Measurements from ENCODE around the gene ALAS2. TPM values are rescaled to one million over a fixed set of nuclear protein-coding genes. Genes with fewer than 3 reads are reported as not detected.
"Not testable (repeated sequence)": the region's sequence is repeated elsewhere in the genome, so short reads cannot be mapped to it uniquely, and the experiment has no call there.

ALAS2 gene
- total RNA-seq, 1 experiment from 2014 or later, result not detected

DNA sequence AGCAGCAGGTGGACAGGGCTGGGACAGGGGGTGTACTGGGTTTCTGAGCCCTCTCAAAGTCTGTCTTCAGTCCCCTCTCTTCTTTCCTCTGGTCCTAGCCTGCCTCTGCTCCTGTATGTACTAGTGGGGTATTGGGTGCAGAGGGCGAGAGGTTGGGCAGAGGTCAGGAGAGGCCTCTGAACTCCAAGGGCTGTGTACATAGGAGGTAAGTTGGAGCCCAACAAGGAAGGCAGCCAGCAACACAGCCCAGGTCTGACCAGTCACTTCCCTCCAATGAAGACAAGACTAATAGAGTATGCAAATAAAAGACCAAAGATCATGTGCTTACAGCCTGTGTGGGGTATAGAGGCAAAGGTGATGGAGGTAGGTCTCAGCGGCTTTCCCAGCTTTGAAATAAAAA lies 36.7 kb downstream of the ALAS2 start, which contains the start of gene PFKFB1:
PFKFB1 (minus strand) TSS at position 90 of the 400 bp plus-strand sequence. CDS start 181 bp downstream, outside the sequence.
- Mint-ChIP-seq H3K4me1 (ENCODE audit: low read depth, unreplicated experiment) (no peaks in the 10 kb centered on the region), H3K27me3 (ENCODE audit: insufficient read depth, unreplicated experiment) (no peaks in the 10 kb centered on the region), H3K36me3 (ENCODE audit: insufficient read depth, unreplicated experiment) (no peaks in the 10 kb centered on the region), H3K4me3 (ENCODE audit: unreplicated experiment) (no peak within 1 kb of the TSS), H3K9me3 (ENCODE audit: unreplicated experiment) (no peaks in the 10 kb centered on the region), H3K27ac (ENCODE audit: unreplicated experiment) (no peak within 1 kb of the TSS)
- TF ChIP-seq CTCF (IDR thresholded peaks at IDR 0.05; ENCODE audit: insufficient read depth in 1 of 2, low read depth in 1 of 2, low read length in 1 of 2, severe bottlenecking in 1 of 2, unreplicated experiment in 1 of 2), result no peak
- Histone ChIP-seq H3K9me3 (no peaks in the 10 kb centered on the region), H3K36me3 (ENCODE audit: control insufficient read depth, insufficient read depth, low read length) (no peaks in the 10 kb centered on the region), H3K4me3 (ENCODE audit: low read depth, low read length) (no peak within 1 kb of the TSS), H3K4me1 (no peaks in the 10 kb centered on the region), H3K27me3 (replicated peaks; ENCODE audit: control insufficient read depth, insufficient read depth, low read length) (no peaks in the 10 kb centered on the region)
- no peak for DNase-seq
- POLR2A ChIA-PET, result no interaction called here
- intact Hi-C loops (cut with micrococcal nuclease; ENCODE audit: unreplicated experiment), result loop anchor here (10.0 kb wide), 1 partner anchor 121 kb away; no protein-coding TSS in a partner anchor
- no TSS peak for BruUV-seq (replicated peaks)
- CTCF ChIA-PET, result no interaction called here

GRCh38 chrX:54992911-54993622 lies 37.7 kb downstream of the ALAS2 start:
- H3K36me3 ChIP-seq (ENCODE audit: control insufficient read depth, insufficient read depth, low read length), result no peaks in the 10 kb centered on the region
- no peak for TF ChIP-seq CTCF (IDR thresholded peaks at IDR 0.05; ENCODE audit: insufficient read depth in 1 of 2, low read depth in 1 of 2, low read length in 1 of 2, severe bottlenecking in 1 of 2, unreplicated experiment in 1 of 2)
- Mint-ChIP-seq H3K9me3 (ENCODE audit: unreplicated experiment) (no peaks in the 10 kb centered on the region), H3K27ac (ENCODE audit: unreplicated experiment) (no peak overlapping the region), H3K4me3 (ENCODE audit: unreplicated experiment) (no peak overlapping the region), H3K27me3 (ENCODE audit: insufficient read depth, unreplicated experiment) (no peaks in the 10 kb centered on the region), H3K36me3 (ENCODE audit: insufficient read depth, unreplicated experiment) (no peaks in the 10 kb centered on the region), H3K4me1 (ENCODE audit: low read depth, unreplicated experiment) (no peaks in the 10 kb centered on the region)
- no peaks in the 10 kb centered on the region for H3K4me1 ChIP-seq
- no peak overlapping the region for H3K4me3 ChIP-seq (ENCODE audit: low read depth, low read length)
- ChIA-PET POLR2A (no interaction called here), CTCF (no interaction called here)
- no peak for DNase-seq
- no peaks in the 10 kb centered on the region for H3K27me3 ChIP-seq (replicated peaks; ENCODE audit: control insufficient read depth, insufficient read depth, low read length)
- no TSS peak for BruUV-seq (replicated peaks)
- intact Hi-C loops (cut with micrococcal nuclease; ENCODE audit: unreplicated experiment), result loop anchor here (10.0 kb wide), 1 partner anchor 122 kb away; no protein-coding TSS in a partner anchor
- H3K9me3 ChIP-seq, result no peaks in the 10 kb centered on the region

- H3K27me3 Mint-ChIP-seq (ENCODE audit: insufficient read depth, unreplicated experiment), result no peaks in the 10 kb centered on the region
- no peak overlapping the region for H3K4me3 Mint-ChIP-seq (ENCODE audit: unreplicated experiment)
- no peak for TF ChIP-seq CTCF (IDR thresholded peaks at IDR 0.05; ENCODE audit: insufficient read depth in 1 of 2, low read depth in 1 of 2, low read length in 1 of 2, severe bottlenecking in 1 of 2, unreplicated experiment in 1 of 2)
- ChIA-PET POLR2A (no interaction called here), CTCF (no interaction called here)
- Histone ChIP-seq H3K27me3 (replicated peaks; ENCODE audit: control insufficient read depth, insufficient read depth, low read length) (no peaks in the 10 kb centered on the region), H3K36me3 (ENCODE audit: control insufficient read depth, insufficient read depth, low read length) (no peaks in the 10 kb centered on the region), H3K4me3 (ENCODE audit: low read depth, low read length) (no peak overlapping the region), H3K9me3 (no peaks in the 10 kb centered on the region), H3K4me1 (no peaks in the 10 kb centered on the region)
- no peaks in the 10 kb centered on the region for H3K9me3 Mint-ChIP-seq (ENCODE audit: unreplicated experiment)
- no peaks in the 10 kb centered on the region for H3K36me3 Mint-ChIP-seq (ENCODE audit: insufficient read depth, unreplicated experiment)
- BruUV-seq (replicated peaks), result no TSS peak
- intact Hi-C loops (cut with micrococcal nuclease; ENCODE audit: unreplicated experiment), result loop anchor here (10.0 kb wide), 1 partner anchor 123 kb away; no protein-coding TSS in a partner anchor
- no peaks in the 10 kb centered on the region for H3K4me1 Mint-ChIP-seq (ENCODE audit: low read depth, unreplicated experiment)
- no peak for DNase-seq
- H3K27ac Mint-ChIP-seq (ENCODE audit: unreplicated experiment), result no peak overlapping the region
Observed at GRCh38 chrX:54991706-54992105, 39.1 kb downstream of the ALAS2 start.

- H3K4me3 Mint-ChIP-seq (ENCODE audit: unreplicated experiment); H3K27me3 ChIP-seq (replicated peaks; ENCODE audit: control insufficient read depth, insufficient read depth, low read length); H3K36me3 ChIP-seq (ENCODE audit: control insufficient read depth, insufficient read depth, low read length); H3K36me3 Mint-ChIP-seq (ENCODE audit: insufficient read depth, unreplicated experiment); CTCF ChIA-PET; H3K9me3 ChIP-seq; intact Hi-C loops (cut with micrococcal nuclease; ENCODE audit: unreplicated experiment); BruUV-seq (replicated peaks); H3K4me3 ChIP-seq (ENCODE audit: low read depth, low read length); H3K9me3 Mint-ChIP-seq (ENCODE audit: unreplicated experiment); POLR2A ChIA-PET; H3K4me1 ChIP-seq; H3K4me1 Mint-ChIP-seq (ENCODE audit: low read depth, unreplicated experiment); DNase-seq; H3K27ac Mint-ChIP-seq (ENCODE audit: unreplicated experiment); H3K27me3 Mint-ChIP-seq (ENCODE audit: insufficient read depth, unreplicated experiment): not testable (repeated sequence)
Observed at GRCh38 chrX:54983306-54983705, 47.5 kb downstream of the ALAS2 start.

Data from Caco-2 (cell line).